GM21526 (cell line): Measurements from ENCODE around the gene CLDN24.
"Not testable (repeated sequence)": the region's sequence is repeated elsewhere in the genome, so short reads cannot be mapped to it uniquely, and the experiment has no call there.

Experiments used
- ATAC-seq: cut with Tn5 transposase; IDR thresholded peaks from one replicate; pipeline ENCODE4 v1.9.1; 2021; ENCODE audit warnings: moderate library complexity; ENCODE audit not compliant: unreplicated experiment, low FRiP score

CLDN24 gene

GRCh38 chr4:183347566-183347965, 25.3 kb upstream of the CLDN24 start:
- no peak for ATAC-seq

DNA sequence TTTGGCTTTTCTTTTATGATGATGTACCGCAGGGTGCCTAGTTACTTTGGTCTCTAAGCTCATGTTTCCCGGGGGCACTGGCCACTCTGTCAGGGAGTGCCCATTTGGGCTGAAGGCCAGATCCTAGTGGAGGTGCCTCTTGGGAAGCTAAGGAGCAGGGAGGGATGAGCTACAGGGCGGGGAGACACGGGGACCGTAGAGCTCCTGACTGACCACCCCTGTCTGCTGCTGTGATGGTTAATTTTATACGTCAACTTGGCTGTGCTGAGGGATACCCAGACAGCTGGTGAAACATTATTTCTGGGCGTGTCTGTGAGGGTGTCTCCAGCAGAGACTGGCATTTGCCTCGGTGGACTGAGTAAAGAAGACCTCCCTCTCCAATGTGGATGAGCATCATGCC, 24.9 kb upstream of the CLDN24 start:
- no peak for ATAC-seq

- no peak for ATAC-seq
Observed at GRCh38 chr4:183345261-183345660, 23.0 kb upstream of the CLDN24 start.

- no peak for ATAC-seq
Observed at GRCh38 chr4:183344523-183345255, 22.5 kb upstream of the CLDN24 start.

DNA sequence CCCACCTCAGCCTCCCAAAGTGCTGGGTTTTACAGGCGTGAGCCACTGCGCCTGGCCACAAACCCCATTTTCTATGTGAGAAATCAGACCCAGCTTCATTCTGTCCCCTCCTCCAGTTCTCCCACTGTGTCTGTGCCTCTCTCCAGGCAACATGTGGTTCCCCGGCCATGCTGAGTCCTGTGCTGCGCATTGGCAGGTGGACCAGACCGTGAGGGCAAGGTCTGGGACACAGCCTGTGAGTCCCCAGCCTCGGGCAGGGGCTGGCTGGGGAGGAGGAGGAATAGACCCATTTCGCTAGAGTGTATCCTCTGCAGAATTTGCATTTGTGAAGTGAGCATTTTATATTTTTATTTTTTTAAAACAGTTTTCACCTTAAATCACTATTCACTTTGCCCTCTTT, 21.5 kb upstream of the CLDN24 start:
- ATAC-seq, result no peak

GRCh38 chr4:183342541-183343533, 20.6 kb upstream of the CLDN24 start:
- ATAC-seq, result no peak

GRCh38 chr4:183337833-183338232, 15.6 kb upstream of the CLDN24 start:
- no peak for ATAC-seq

DNA sequence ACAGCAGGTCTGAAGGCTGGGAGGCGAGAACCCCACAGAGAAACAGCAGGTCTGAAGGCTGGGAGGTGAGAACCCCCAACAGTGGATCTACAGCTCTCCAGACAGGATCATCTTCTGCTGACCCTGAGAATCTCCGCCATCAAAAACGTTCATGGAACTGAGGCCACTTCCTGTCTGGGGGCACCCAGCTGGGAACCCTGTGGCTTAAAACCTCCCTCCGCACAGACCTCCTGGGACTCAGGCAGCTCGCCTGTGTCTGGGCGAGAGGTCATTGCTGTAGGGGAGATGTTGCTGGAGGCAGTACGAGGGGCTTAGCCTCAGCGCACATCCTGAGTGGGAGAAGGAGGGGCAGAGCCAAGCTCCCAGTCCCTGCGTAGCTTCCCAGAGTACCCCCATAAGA, 15.1 kb upstream of the CLDN24 start:
- ATAC-seq, result no peak

GRCh38 chr4:183335369-183335940, 13.2 kb upstream of the CLDN24 start:
- ATAC-seq, result no peak

GRCh38 chr4:183333983-183334382, 11.8 kb upstream of the CLDN24 start:
- no peak for ATAC-seq

GRCh38 chr4:183333202-183333601, 11.0 kb upstream of the CLDN24 start:
- ATAC-seq, result no peak

DNA sequence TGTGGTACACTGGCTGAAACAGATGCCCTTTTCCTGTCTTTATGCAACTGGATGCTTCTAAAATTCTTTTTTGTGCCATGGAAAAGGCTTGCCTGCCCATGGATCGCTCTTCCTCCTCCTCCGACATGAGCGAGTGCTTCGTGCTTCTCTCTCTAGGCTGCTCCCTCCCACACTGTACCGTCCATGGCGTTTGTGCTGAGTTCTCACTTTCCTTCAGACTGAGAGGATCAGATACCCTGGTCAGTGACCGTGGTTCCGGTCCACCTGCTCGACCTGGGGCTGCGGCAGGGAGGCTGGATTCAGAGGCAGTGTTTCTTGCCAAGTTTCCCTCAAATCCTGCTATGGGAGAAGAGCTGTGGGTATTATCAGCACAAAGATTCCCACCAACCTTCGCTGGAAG, 10.2 kb upstream of the CLDN24 start:
- ATAC-seq, result no peak

DNA sequence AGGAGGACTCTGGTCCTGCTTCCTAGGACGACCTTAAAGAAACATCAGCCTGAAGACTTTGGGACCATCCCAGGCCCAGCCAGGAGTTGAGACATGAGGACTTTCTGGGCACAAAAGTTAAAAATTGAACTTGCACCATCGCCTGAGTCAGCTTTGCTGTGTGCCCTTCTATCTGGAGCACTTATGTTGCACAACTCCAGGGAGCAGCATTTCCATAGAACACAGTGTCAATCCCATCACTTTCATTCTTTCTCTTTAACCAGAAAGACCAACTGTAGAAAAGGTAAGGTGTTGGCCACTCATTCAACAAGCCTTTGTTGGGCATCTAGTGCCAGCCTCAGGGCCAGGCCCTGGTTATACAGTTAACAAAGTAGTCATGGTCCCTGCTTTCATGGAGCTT, 8.6 kb upstream of the CLDN24 start:
- ATAC-seq, result no peak

GRCh38 chr4:183329954-183330742, 7.9 kb upstream of the CLDN24 start:
- ATAC-seq, result no peak

DNA sequence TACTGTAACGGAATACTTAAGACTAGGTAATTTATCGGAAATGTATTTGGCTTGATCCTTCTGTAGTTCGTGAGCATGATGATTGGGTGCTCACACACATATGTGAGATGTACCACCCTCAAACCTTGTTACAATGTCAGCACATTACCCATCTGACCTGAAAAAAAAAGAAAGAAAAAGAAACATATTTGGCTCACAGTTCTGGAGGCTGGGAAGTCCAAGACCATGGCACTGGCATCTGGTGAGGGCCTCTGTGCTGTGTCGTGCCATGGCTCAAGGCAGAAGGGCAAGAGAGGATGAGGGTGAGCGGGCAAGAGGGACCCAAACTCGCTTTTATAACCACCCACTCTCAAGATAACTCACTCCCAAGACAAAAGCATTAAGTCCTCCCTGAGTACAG, 7.0 kb upstream of the CLDN24 start:
- no peak for ATAC-seq

DNA sequence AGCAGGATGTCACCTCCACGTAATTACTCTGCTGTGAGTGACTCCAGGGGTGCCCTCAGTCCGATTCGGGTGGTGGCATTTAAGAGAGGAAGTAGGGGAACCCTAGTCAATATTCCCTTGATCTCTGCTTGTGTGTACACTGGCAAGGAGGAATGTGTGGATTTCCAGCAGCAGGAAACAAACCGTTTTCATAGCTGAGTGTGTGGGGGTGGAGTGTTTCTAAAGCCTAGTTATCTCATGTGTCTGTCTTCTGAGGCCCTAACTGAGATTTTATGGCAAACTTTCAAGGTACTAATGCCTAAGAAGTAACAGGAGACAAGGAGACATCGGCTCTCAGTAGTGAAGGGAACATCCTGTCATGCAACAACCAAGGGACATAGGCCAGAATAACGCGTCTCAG, 6.6 kb upstream of the CLDN24 start:
- ATAC-seq, result no peak

GRCh38 chr4:183327827-183328226, 5.6 kb upstream of the CLDN24 start:
- no peak for ATAC-seq

GRCh38 chr4:183326853-183327252, 4.6 kb upstream of the CLDN24 start:
- ATAC-seq, result no peak

DNA sequence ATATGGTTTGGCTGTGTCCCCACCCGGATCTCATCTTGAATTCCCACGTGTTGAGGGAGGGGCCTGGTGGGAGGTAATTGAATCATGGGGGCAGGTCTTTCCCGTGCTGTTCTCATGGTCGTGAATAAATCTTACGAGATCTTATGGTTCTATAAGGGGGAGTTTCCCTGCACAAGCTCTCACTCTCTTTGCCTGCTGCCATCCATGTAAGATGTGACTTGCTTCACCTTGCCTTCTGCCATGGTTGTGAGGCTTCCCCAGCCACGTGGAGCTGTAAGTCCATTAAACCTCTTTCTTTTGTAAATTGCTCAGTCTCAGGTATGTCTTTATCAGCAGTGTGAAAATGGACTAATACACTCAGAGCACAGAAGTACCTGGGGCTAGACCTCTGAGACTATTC, 4.2 kb upstream of the CLDN24 start:
- not testable (repeated sequence) for ATAC-seq

DNA sequence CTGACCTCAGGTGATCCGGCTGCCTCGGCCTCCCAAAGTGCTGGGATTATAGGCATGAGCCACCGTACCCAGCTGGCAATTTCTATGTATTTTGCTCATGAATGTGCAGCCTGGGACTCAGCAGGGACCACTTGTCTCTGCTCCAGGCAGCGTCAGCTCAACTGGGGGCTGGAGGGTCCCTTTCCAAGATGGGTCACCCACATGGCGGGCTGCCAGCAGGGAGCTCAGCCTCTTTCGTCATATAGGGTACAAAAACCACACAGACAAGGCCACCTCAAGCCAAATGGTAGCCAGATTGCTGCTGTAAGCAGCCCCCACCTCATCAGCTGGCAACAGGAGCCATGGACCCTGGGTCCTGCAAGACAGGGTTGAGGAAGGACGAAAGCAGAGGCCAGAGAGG, 2.4 kb upstream of the CLDN24 start:
- ATAC-seq, result no peak

- ATAC-seq, result not testable (repeated sequence)
Observed at GRCh38 chr4:183324056-183324455, 1.8 kb upstream of the CLDN24 start.
